NCI-H1105 treated with DMSO at 0.1 percent for 48 hours (cell line): ENCODE measurements around the gene DHFR.
"Not testable (repeated sequence)": the region's sequence is repeated elsewhere in the genome, so short reads cannot be mapped to it uniquely, and the experiment has no call there.

Experiments used
- DNase-seq: peaks from one replicate; lab custom pipeline; 2025; lab: John Stamatoyannopoulos, UW

DHFR gene

GRCh38 chr5:80594810-80595209 lies 60.0 kb downstream of the DHFR start:
- no peak for DNase-seq

GRCh38 chr5:80592761-80593160 lies 62.0 kb downstream of the DHFR start:
- no peak for DNase-seq

- no peak for DNase-seq
Measured at GRCh38 chr5:80592105-80592504, 62.7 kb downstream of the DHFR start.

GRCh38 chr5:80591352-80591751 lies 63.4 kb downstream of the DHFR start:
- DNase-seq: no peak

- no peak for DNase-seq
Measured at GRCh38 chr5:80590766-80591165, 64.0 kb downstream of the DHFR start.

- DNase-seq: no peak
Measured at GRCh38 chr5:80588858-80589540, 65.8 kb downstream of the DHFR start.

GRCh38 chr5:80584770-80585169 lies 70.0 kb downstream of the DHFR start:
- no peak for DNase-seq

- DNase-seq: not testable (repeated sequence)
Measured at GRCh38 chr5:80580291-80580690, 74.5 kb downstream of the DHFR start.

GRCh38 chr5:80579050-80579449 lies 75.7 kb downstream of the DHFR start:
- DNase-seq: no peak

- DNase-seq: no peak
Measured at GRCh38 chr5:80577707-80578106, 77.1 kb downstream of the DHFR start.

- no peak for DNase-seq
Measured at GRCh38 chr5:80576383-80576782, 78.4 kb downstream of the DHFR start.
